Peyer's patch (tissue), 4 donors: ENCODE data around the gene ZNF324. TPM values are rescaled to one million over a fixed set of nuclear protein-coding genes. Genes with fewer than 3 reads are reported as not detected.
A peak's percentile ranks its signal among the peaks of the same experiment; 100 is the strongest.

Source experiments
- DNase-seq, 3 donors: peaks; one replicate each; pipeline ENCODE4 v3.0.0-alpha.2; 2017 to 2019
- H3K27ac ChIP-seq, 4 donors: fragments of 200-600 bp; sonication (generic); one replicate each; pipeline ENCODE4 v1.5.1; 2016 to 2019
- H3K27me3 ChIP-seq, 2 donors: fragments of 200-600 bp; sonication (generic); one replicate each; pipeline ENCODE4 v1.5.1; 2019
- H3K36me3 ChIP-seq, 3 donors: fragments of 200-600 bp; sonication (generic); one replicate each; pipeline ENCODE4 v1.5.1; 2016 to 2019
- H3K4me1 ChIP-seq, 4 donors: fragments of 200-600 bp; sonication (generic); one replicate each; pipeline ENCODE4 v1.5.1; 2016 to 2019
- H3K4me3 ChIP-seq, 4 donors: fragments of 200-600 bp; sonication (generic); 1 replicate in 3 of 4; 2 replicates in 1 of 4; pipeline ENCODE4 v1.5.1; 2016 to 2019; ENCODE audit warnings: mild to moderate bottlenecking in 1 of 4
- H3K9me3 ChIP-seq, 4 donors: fragments of 200-600 bp; sonication (generic); one replicate each; pipeline ENCODE4 v1.5.1; 2016 to 2019; ENCODE audit warnings: mild to moderate bottlenecking in 1 of 4
- CTCF ChIP-seq, 6 experiments: fragments of 450-650 bp in 4 of 6; fragments of 200-600 bp in 2 of 6; sonication (generic) in 1 of 6; IDR thresholded peaks; one replicate each; pipeline ENCODE4 v1.5.1; 2017 to 2019; ENCODE audit warnings: antibody characterized with exemption in 6 of 6, mild to moderate bottlenecking in 3 of 6, moderate library complexity in 1 of 6
- POLR2A ChIP-seq, 2 donors: fragments of 450-650 bp; IDR thresholded peaks; one replicate each; pipeline ENCODE4 v1.5.1; 2017; ENCODE audit warnings: antibody characterized with exemption in 2 of 2, mild to moderate bottlenecking in 2 of 2, moderate library complexity in 2 of 2
- total RNA-seq, 4 donors: library from RNA; depleted of rRNA; stranded (reverse); fragments of >200 nt; gene quantifications; one replicate each; pipeline ENCODE4 v1.1.0, GENCODE V29; 2016

The ZNF324 gene
- 10 to 100 TPM; 12.4 to 31.2 (median 22.7) TPM for total RNA-seq

- TF ChIP-seq POLR2A (IDR thresholded peaks at IDR 0.05) (peak; percentile 34 to 51), CTCF (IDR thresholded peaks at IDR 0.05) (no peak)
- no peaks in the 10 kb centered on the region for H3K9me3 ChIP-seq
- H3K27ac ChIP-seq, result peak within 1 kb of the TSS; percentile 53 to 83 (median 72)
Observed at GRCh38 chr19:58466760-58467589, at the start of gene ZNF324. ZNF324 (plus strand) TSS chr19:58467080; CDS start chr19:58469186, 2,106 bp downstream.

GRCh38 chr19:58428617-58429016, 38.3 kb upstream of the ZNF324 start:
- no peak overlapping the region for H3K27ac ChIP-seq
- no peak for TF ChIP-seq POLR2A (IDR thresholded peaks at IDR 0.05)
- no peak for TF ChIP-seq CTCF (IDR thresholded peaks at IDR 0.05)

More at GRCh38 chr19:58466760-58467589, at the start of gene ZNF324:
- Histone ChIP-seq H3K4me1 (peaks cover 0 to 9% (median 6%) of the 10 kb centered on the region in 4 donors), H3K27me3 (no peaks in the 10 kb centered on the region), H3K36me3 (peaks cover 0 to 26% (median 0%) of the 10 kb centered on the region in 3 donors), H3K4me3 (peak within 1 kb of the TSS; percentile 69 to 93 (median 87))
- DNase-seq, result peak; percentile 99

GRCh38 chr19:58429745-58430144, 37.1 kb upstream of the ZNF324 start:
- H3K27ac ChIP-seq, result no peak overlapping the region
- H3K9me3 ChIP-seq, result peaks cover 0 to 87% (median 29%) of the 10 kb centered on the region in 4 donors
- peaks cover 0 to 22% (median 0%) of the 10 kb centered on the region in 3 donors for H3K36me3 ChIP-seq
- no peaks in the 10 kb centered on the region for H3K27me3 ChIP-seq
- TF ChIP-seq CTCF (IDR thresholded peaks at IDR 0.05) (no peak), POLR2A (IDR thresholded peaks at IDR 0.05) (no peak)
- no peak for DNase-seq
- H3K4me1 ChIP-seq, result no peaks in the 10 kb centered on the region
- H3K4me3 ChIP-seq, result no peak overlapping the region

More at GRCh38 chr19:58428617-58429016, 38.3 kb upstream of the ZNF324 start:
- no peak overlapping the region for H3K4me3 ChIP-seq
- H3K9me3 ChIP-seq, result peaks cover 0 to 78% (median 23%) of the 10 kb centered on the region in 4 donors
- H3K4me1 ChIP-seq, result no peaks in the 10 kb centered on the region
- H3K27me3 ChIP-seq, result no peaks in the 10 kb centered on the region
- peaks cover 0 to 11% (median 0%) of the 10 kb centered on the region in 3 donors for H3K36me3 ChIP-seq
- DNase-seq, result no peak

GRCh38 chr19:58434217-58434616, 32.7 kb upstream of the ZNF324 start:
- peaks cover 0 to 97% (median 39%) of the 10 kb centered on the region in 4 donors for H3K9me3 ChIP-seq

More at GRCh38 chr19:58434217-58434616, 32.7 kb upstream of the ZNF324 start:
- no peak overlapping the region for H3K27ac ChIP-seq
- peaks cover 0 to 1% (median under 1%) of the 10 kb centered on the region in 4 donors for H3K4me1 ChIP-seq
- H3K36me3 ChIP-seq, result peaks cover 0 to 53% (median 0%) of the 10 kb centered on the region in 3 donors
- no peak overlapping the region for H3K4me3 ChIP-seq
- TF ChIP-seq POLR2A (IDR thresholded peaks at IDR 0.05) (no peak), CTCF (IDR thresholded peaks at IDR 0.05) (no peak)
- H3K27me3 ChIP-seq, result no peaks in the 10 kb centered on the region
- DNase-seq, result no peak
